Activated CD8-positive, alpha-beta memory T cell treated with anti-CD3 and anti-CD28 coated beads for 4 hours (primary cell): ENCODE measurements around the gene ACSBG1.

ENCODE experiments used
- DNase-seq, 2 donors: peaks; one replicate each; pipeline ENCODE4 v3.0.0-alpha.2; 2020; ENCODE audit warnings: low read depth in 2 of 2

ACSBG1 gene

GRCh38 chr15:78203346-78204225 is 30.8 kb downstream of the ACSBG1 start:
- DNase-seq = no peak

- no peak for DNase-seq
Measured at GRCh38 chr15:78201281-78202190, 32.8 kb downstream of the ACSBG1 start.

- no peak for DNase-seq
Measured at GRCh38 chr15:78200276-78200930, 34.0 kb downstream of the ACSBG1 start.

GRCh38 chr15:78197632-78198031 is 36.7 kb downstream of the ACSBG1 start:
- no peak for DNase-seq

GRCh38 chr15:78195735-78196201 is 38.6 kb downstream of the ACSBG1 start:
- DNase-seq = peak in 1 of 2 donors; percentile 23

GRCh38 chr15:78194568-78194925 is 39.8 kb downstream of the ACSBG1 start:
- no peak for DNase-seq

GRCh38 chr15:78193731-78194567 is 40.4 kb downstream of the ACSBG1 start:
- DNase-seq = no peak

GRCh38 chr15:78192826-78193594 is 41.4 kb downstream of the ACSBG1 start:
- DNase-seq = no peak

GRCh38 chr15:78182821-78183220 is 51.5 kb downstream of the ACSBG1 start:
- DNase-seq = no peak

GRCh38 chr15:78182336-78182700 is 52.0 kb downstream of the ACSBG1 start:
- DNase-seq = no peak

- no peak for DNase-seq
Measured at GRCh38 chr15:78179906-78180305, 54.5 kb downstream of the ACSBG1 start.

GRCh38 chr15:78179286-78179840 is 55.0 kb downstream of the ACSBG1 start:
- no peak for DNase-seq

- no peak for DNase-seq
Measured at GRCh38 chr15:78178064-78178463, 56.3 kb downstream of the ACSBG1 start.

- no peak for DNase-seq
Measured at GRCh38 chr15:78177447-78177873, 56.9 kb downstream of the ACSBG1 start.

GRCh38 chr15:78175330-78175729 is 59.0 kb downstream of the ACSBG1 start:
- DNase-seq = no peak

GRCh38 chr15:78174401-78174800 is 60.0 kb downstream of the ACSBG1 start:
- DNase-seq = no peak

GRCh38 chr15:78171864-78172472 is 62.4 kb downstream of the ACSBG1 start:
- DNase-seq = no peak

GRCh38 chr15:78170848-78171773 is 63.3 kb downstream of the ACSBG1 start:
- DNase-seq = no peak
